K562 (cell line): ENCODE results near the gene ERN1. TPM values are rescaled to one million over a fixed set of nuclear protein-coding genes. Genes with fewer than 3 reads are reported as not detected.

Source experiments
- ATAC-seq: fragments of 200-7000 bp; cut with Tn5 transposase; 3 replicates; pipeline ENCODE4 v1.9.1; 2020; ENCODE audit warnings: moderate library complexity
- BruUV-seq: library from RNA; stranded (reverse); fragments of 400-500 nt; replicated peaks from 2 replicates; lab custom pipeline; 2021; lab: Mats Ljungman, UMichigan
- CTCF ChIA-PET: fragments of 300-600 bp; formaldehyde crosslinking; extraction: SDS; loops from one replicate; lab custom pipeline; 2021; ENCODE audit warnings: low intra/inter-chr PET ratio; lab: Yijun Ruan, JAX
- POLR2A ChIA-PET: fragments of 300-600, 350-650 bp; sonication (Branson Sonifier 250); formaldehyde crosslinking; extraction: SDS; loops from one replicate; lab custom pipeline; 2021; ENCODE audit warnings: antibody characterized with exemption, inconsistent platforms; lab: Yijun Ruan, JAX
- DNase-seq, 4 experiments: peaks; one replicate each; pipeline versions ENCODE4 v3.0.0 to v3.0.0-alpha.2; 2011 to 2018; ENCODE audit warnings: low spot score in 3 of 4, mixed read lengths in 3 of 4; ENCODE audit errors: extremely low read depth in 1 of 4
- FAIRE-seq: peaks from 2 replicates; lab custom pipeline; 2011; peaks lifted over from hg19 to GRCh38; lab: Jason Lieb, UNC
- H2AFZ ChIP-seq: 2 replicates; pipeline ENCODE4 v1.6.0; 2011; ENCODE audit warnings: low read depth, low read length, control low read depth, inconsistent platforms
- H3K27ac ChIP-seq: fragments of 200-600 bp; 3 replicates; pipeline ENCODE4 v1.8.0; 2011; ENCODE audit warnings: low read depth, mild to moderate bottlenecking, control low read depth, inconsistent platforms, low read length, moderate library complexity, mixed read lengths; ENCODE audit errors: extremely low read depth
- H3K27me3 ChIP-seq, 2 experiments: fragments of 300-600 bp in 1 of 2; 2 replicates in 1 of 2; 3 replicates in 1 of 2; pipeline versions ENCODE4 v1.6.0 to v1.8.0; 2011; ENCODE audit warnings: inconsistent platforms in 2 of 2, low read length in 2 of 2, mild to moderate bottlenecking in 1 of 2, mixed read lengths in 1 of 2, moderate library complexity in 1 of 2; ENCODE audit not compliant: control insufficient read depth in 2 of 2, insufficient read depth in 2 of 2
- H3K36me3 ChIP-seq: fragments of 300-600 bp; 3 replicates; pipeline ENCODE4 v1.8.0; 2011; ENCODE audit warnings: mild to moderate bottlenecking, low read length, inconsistent platforms; ENCODE audit not compliant: control insufficient read depth, insufficient read depth
- H3K4me1 ChIP-seq, 2 experiments: fragments of 200-600 bp in 1 of 2; replicated peaks in 1 of 2; 2 replicates in 1 of 2; 3 replicates in 1 of 2; pipeline versions ENCODE4 v1.5.1 to v1.8.0; 2011; ENCODE audit warnings: inconsistent platforms in 2 of 2, low read length in 2 of 2, mild to moderate bottlenecking in 1 of 2, mixed read lengths in 1 of 2, moderate library complexity in 1 of 2; ENCODE audit not compliant: control insufficient read depth in 2 of 2, insufficient read depth in 2 of 2
- H3K4me2 ChIP-seq: 2 replicates; pipeline ENCODE4 v1.6.1; 2011; ENCODE audit warnings: low read length, control low read depth, inconsistent platforms, mixed read lengths; ENCODE audit not compliant: insufficient read depth
- H3K4me3 ChIP-seq: fragments of 200-600 bp; sonication (generic), shearing (Covaris generic); 2 replicates; pipeline ENCODE4 v1.5.1; 2016; ENCODE audit warnings: control low read depth, inconsistent platforms
- H3K79me2 ChIP-seq: fragments of 200-600 bp; 3 replicates; pipeline ENCODE4 v1.8.0; 2011; ENCODE audit warnings: low read length, inconsistent platforms; ENCODE audit not compliant: control insufficient read depth, insufficient read depth
- H3K9ac ChIP-seq, 2 experiments: 2 replicates each; pipeline versions ENCODE4 v1.6.0 to v1.6.1; 2011; ENCODE audit warnings: low read depth in 2 of 2, low read length in 2 of 2, control low read depth in 1 of 2, inconsistent platforms in 1 of 2, mild to moderate bottlenecking in 1 of 2, mixed read lengths in 1 of 2; ENCODE audit not compliant: insufficient read depth in 1 of 2
- H3K9me1 ChIP-seq: one replicate; pipeline ENCODE4 v1.6.0; 2011; ENCODE audit warnings: inconsistent platforms, mild to moderate bottlenecking, low read length, moderate library complexity; ENCODE audit not compliant: control insufficient read depth, insufficient read depth
- H3K9me3 ChIP-seq: replicated peaks from 2 replicates; pipeline ENCODE4 v1.5.1; 2011; ENCODE audit warnings: low read depth, low read length, inconsistent platforms; ENCODE audit not compliant: control insufficient read depth, insufficient read depth
- H4K20me1 ChIP-seq: replicated peaks from 2 replicates; pipeline ENCODE4 v1.6.1; 2011; ENCODE audit warnings: low read length, inconsistent platforms, mixed read lengths; ENCODE audit not compliant: control insufficient read depth, insufficient read depth
- ARID4B ChIP-seq: sonication (generic); formaldehyde crosslinking; IDR thresholded peaks from 2 replicates; pipeline ENCODE4 v1.8.0; 2022; ENCODE audit warnings: mild to moderate bottlenecking, missing genetic modification reagents
- CC2D1A ChIP-seq: fragments of 450-650 bp; IDR thresholded peaks from 2 replicates; pipeline ENCODE4 v1.6.1; 2017; ENCODE audit warnings: mild to moderate bottlenecking
- CREB3L1 ChIP-seq: fragments of 450-650 bp; IDR thresholded peaks from 2 replicates; pipeline ENCODE4 v1.6.1; 2014; ENCODE audit warnings: low read depth, mild to moderate bottlenecking, moderate library complexity, borderline replicate concordance
- CTBP1 ChIP-seq: fragments of 450-650 bp; IDR thresholded peaks from 2 replicates; pipeline ENCODE4 v1.6.1; 2016; ENCODE audit warnings: borderline replicate concordance
- ETS1 ChIP-seq: conservative IDR thresholded peaks from 2 replicates; pipeline ENCODE4 v1.6.1; 2011; ENCODE audit warnings: low read depth, mild to moderate bottlenecking, low read length; ENCODE audit not compliant: control insufficient read depth
- FOXJ3 ChIP-seq: sonication (generic); formaldehyde crosslinking; IDR thresholded peaks from 2 replicates; pipeline ENCODE4 v1.4.0; 2020; ENCODE audit warnings: mild to moderate bottlenecking, missing genetic modification reagents
- HNRNPK ChIP-seq: fragments of 200-400 bp; formaldehyde crosslinking; IDR thresholded peaks from one replicate; pipeline ENCODE4 v1.6.1; 2018; ENCODE audit warnings: mild to moderate bottlenecking, low read depth, low read length; ENCODE audit not compliant: poor library complexity, severe bottlenecking
- LARP7 ChIP-seq: fragments of 450-650 bp; IDR thresholded peaks from 2 replicates; pipeline ENCODE4 v1.6.1; 2016
- PRMT5 ChIP-seq: sonication (generic); formaldehyde crosslinking; IDR thresholded peaks from 2 replicates; pipeline ENCODE4 v1.5.0; 2020; ENCODE audit warnings: missing genetic modification reagents
- THAP7 ChIP-seq: fragments of 250-450 bp; sonication (Bioruptor Pico); IDR thresholded peaks from 2 replicates; pipeline ENCODE4 v1.5.0; 2021
- ZNF324 ChIP-seq: fragments of 250-450 bp; sonication (Bioruptor Pico); IDR thresholded peaks from 2 replicates; pipeline ENCODE4 v1.4.0; 2020; ENCODE audit warnings: mild to moderate bottlenecking
- ZNF511 ChIP-seq: sonication (generic); formaldehyde crosslinking; IDR thresholded peaks from 2 replicates; pipeline ENCODE4 v1.8.0; 2022; ENCODE audit warnings: mild to moderate bottlenecking, missing genetic modification reagents
- ZNF75A ChIP-seq: fragments of 450-650 bp; formaldehyde crosslinking; IDR thresholded peaks from 2 replicates; pipeline ENCODE4 v1.4.0; 2020; ENCODE audit warnings: mild to moderate bottlenecking
- WGBS: fragments of 100-300 bp; shearing (Covaris generic); methylation state at CpG from one replicate; pipeline ENCODE4 v1.1.6; 2016; ENCODE audit warnings: low coverage, mixed read lengths; ENCODE audit not compliant: insufficient coverage; ENCODE audit errors: missing lambda C conversion rate; 5-methylcytosine and 5-hydroxymethylcytosine counted together
- in situ Hi-C: fragments of 300-500 bp; cut with MboI; formaldehyde crosslinking; loops from 4 replicates; pipeline ENCODE4 v1.15.0; 2018; ENCODE audit warnings: inconsistent platforms, mixed read lengths
- intact Hi-C: fragments of 100-400 bp; cut with micrococcal nuclease; formaldehyde crosslinking; loops from 2 replicates; pipeline ENCODE4 v1.14.2; 2022
- polyA plus RNA-seq, 8 experiments: library from polyadenylated mRNA; depleted of rRNA in 4 of 8; stranded (reverse) in 5 of 8; unstranded in 3 of 8; fragments of >200 nt; fragmentation: Nextera tagmentation in 2 of 8; fragmentation: Illumina TruSeq in 1 of 8; extraction: Ambion mirVana in 2 of 8; extraction: Trizol in 1 of 8; gene quantifications; 2 replicates each; pipeline versions ENCODE4 v1.2.1 to v1.2.3, GENCODE V29; 2011 to 2014; ENCODE audit warnings: inconsistent platforms in 1 of 8, missing spikeins in 1 of 8
- total RNA-seq, 7 experiments: library from RNA; depleted of rRNA in 6 of 7; stranded (reverse); fragments of >200 nt in 6 of 7; fragmentation: Illumina TruSeq in 2 of 7; extraction: Trizol in 2 of 7; gene quantifications; 2 replicates each; pipeline versions ENCODE4 v1.2.1 to v1.2.3, GENCODE V29; 2011 to 2021; ENCODE audit warnings: low replicate concordance in 1 of 7

ERN1 gene
- total and polyA plus RNA-seq, 9 of the 15 experiments (the other 6 are each of a cell fraction or from before 2014, with no cell fraction given) = 2.1 to 22.5 (median 7.3) TPM

GRCh38 chr17:64115043-64115698 lies 14.8 kb downstream of the ERN1 start:
- H3K27ac ChIP-seq = no peak overlapping the region
- TF ChIP-seq ETS1 = no peak
- no peak for TF ChIP-seq ARID4B
- no peak for TF ChIP-seq ZNF511 (CRISPR knock-in tag)
- TF ChIP-seq LARP7 = no peak
- TF ChIP-seq CC2D1A = no peak
- no peak for TF ChIP-seq FOXJ3 (CRISPR knock-in tag)
- TF ChIP-seq PRMT5 (CRISPR knock-in tag) = no peak
- no peak for TF ChIP-seq CREB3L1
- TF ChIP-seq HNRNPK = no peak
- TF ChIP-seq ZNF75A (CRISPR knock-in tag) = no peak
- no peak for TF ChIP-seq CTBP1
- no peak for TF ChIP-seq ZNF324
- no peak for TF ChIP-seq THAP7

More at GRCh38 chr17:64115043-64115698, 14.8 kb downstream of the ERN1 start:
- intact Hi-C loops (no loop called here), in situ Hi-C loops (no loop called here)
- DNase-seq = no peak
- no peaks in the 10 kb centered on the region for H3K9me3 ChIP-seq
- no peak overlapping the region for H3K4me2 ChIP-seq
- peaks cover 6 to 21% of the 10 kb centered on the region in 2 experiments for H3K4me1 ChIP-seq
- no peak overlapping the region for H2AFZ ChIP-seq
- BruUV-seq = no TSS peak
- H3K27me3 ChIP-seq = no peaks in the 10 kb centered on the region
- 0 out of 3 replicates have a peak, but pooled peaks cover under 1% of the 10 kb centered on the region for H3K36me3 ChIP-seq
- WGBS = 85% methylated on average over 8 of the region's 8 CpGs
- FAIRE-seq = no peak
- H3K79me2 ChIP-seq = peaks cover 3% of the 10 kb centered on the region; the same call in 2 of the 3 replicates
- no peak overlapping the region for H3K4me3 ChIP-seq
- ChIA-PET CTCF (no interaction called here), POLR2A (interaction anchor here (1.3 to 2.4 kb wide), 2 partner anchors 10 to 11 kb away, joined by 6 to 7 read pairs; no protein-coding TSS in a partner anchor)
- H3K9ac ChIP-seq = no peak overlapping the region
- no peaks in the 10 kb centered on the region for H4K20me1 ChIP-seq
- H3K9me1 ChIP-seq = no peaks in the 10 kb centered on the region
- ATAC-seq = no peak
